ENCODE results near the gene TCERG1.
A peak's percentile ranks its signal among the peaks of the same experiment; 100 is the strongest.

TCERG1 gene

DNA sequence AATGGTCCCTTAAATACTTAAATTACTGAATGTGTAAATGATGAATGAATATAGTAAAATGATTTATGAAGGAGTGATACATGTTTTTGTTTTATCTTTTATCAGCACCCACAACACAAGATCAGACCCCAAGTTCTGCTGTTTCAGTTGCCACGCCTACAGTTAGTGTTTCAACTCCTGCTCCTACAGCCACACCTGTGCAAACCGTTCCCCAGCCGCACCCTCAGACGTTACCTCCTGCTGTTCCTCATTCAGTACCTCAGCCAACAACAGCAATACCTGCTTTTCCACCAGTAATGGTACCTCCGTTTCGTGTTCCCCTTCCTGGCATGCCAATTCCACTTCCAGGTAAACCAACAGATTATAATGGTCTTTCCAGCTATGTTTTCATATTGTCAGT is 16.3 kb downstream of the TCERG1 start:
- DNase-seq (ENCODE audit: low read depth): no peak
- TF ChIP-seq, protein P1, sequence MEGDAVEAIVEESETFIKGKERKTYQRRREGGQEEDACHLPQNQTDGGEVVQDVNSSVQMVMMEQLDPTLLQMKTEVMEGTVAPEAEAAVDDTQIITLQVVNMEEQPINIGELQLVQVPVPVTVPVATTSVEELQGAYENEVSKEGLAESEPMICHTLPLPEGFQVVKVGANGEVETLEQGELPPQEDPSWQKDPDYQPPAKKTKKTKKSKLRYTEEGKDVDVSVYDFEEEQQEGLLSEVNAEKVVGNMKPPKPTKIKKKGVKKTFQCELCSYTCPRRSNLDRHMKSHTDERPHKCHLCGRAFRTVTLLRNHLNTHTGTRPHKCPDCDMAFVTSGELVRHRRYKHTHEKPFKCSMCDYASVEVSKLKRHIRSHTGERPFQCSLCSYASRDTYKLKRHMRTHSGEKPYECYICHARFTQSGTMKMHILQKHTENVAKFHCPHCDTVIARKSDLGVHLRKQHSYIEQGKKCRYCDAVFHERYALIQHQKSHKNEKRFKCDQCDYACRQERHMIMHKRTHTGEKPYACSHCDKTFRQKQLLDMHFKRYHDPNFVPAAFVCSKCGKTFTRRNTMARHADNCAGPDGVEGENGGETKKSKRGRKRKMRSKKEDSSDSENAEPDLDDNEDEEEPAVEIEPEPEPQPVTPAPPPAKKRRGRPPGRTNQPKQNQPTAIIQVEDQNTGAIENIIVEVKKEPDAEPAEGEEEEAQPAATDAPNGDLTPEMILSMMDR (IDR thresholded peaks at IDR 0.05; ENCODE audit: low read depth, low read length, missing control alignments): no peak
- no peak overlapping the region for H3K4me3 ChIP-seq (ENCODE audit: low read depth, low read length)
- in situ Hi-C loops (cut with HindIII; ENCODE audit: low sequenced_read_pairs): no loop called here

DNA sequence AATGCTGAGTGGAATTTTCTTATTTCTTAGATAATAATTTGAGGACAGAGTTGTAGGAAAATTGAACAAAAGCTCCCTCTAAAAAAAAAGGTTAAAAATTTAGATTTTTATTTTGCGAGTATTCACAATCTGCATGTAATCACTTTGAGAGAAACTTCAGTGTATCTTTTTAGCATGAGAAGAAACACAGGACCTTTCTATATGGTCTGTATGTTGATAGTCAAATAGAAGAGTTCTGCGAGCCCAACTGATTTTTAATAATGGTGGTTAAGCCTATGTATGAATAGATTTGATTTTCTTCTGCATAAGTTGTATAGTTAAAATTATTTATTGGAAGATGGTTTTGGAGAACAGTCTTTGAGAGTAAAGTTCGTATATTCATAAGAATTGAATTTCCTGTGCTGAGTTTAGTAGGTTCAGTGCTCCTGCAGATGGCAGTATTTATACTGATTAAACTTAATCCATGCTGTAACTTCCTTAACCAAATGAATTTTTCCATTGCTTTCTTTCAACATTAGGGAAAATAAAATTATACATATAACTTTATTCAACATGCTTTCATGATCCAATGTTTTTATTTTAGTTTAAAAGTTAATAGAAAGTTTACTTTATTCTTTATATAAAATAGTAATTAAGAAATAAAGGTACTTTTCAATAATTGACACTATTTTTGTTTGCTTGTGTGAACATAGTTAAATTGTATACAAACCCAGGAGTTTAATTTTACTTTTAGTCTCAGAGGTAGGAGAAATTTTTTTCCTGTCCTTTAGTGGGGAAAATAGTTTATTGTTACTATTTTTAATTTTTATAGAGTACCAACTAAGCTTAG is 19.6 kb downstream of the TCERG1 start:
- no peak overlapping the region for H3K4me3 ChIP-seq (ENCODE audit: low read depth, low read length)
- DNase-seq (ENCODE audit: low read depth): no peak
- TF ChIP-seq, protein P1 (IDR thresholded peaks at IDR 0.05; ENCODE audit: low read depth, low read length, missing control alignments): peak; percentile 47
- in situ Hi-C loops (cut with HindIII; ENCODE audit: low sequenced_read_pairs): no loop called here

GRCh38 chr5:146467760-146468159 is 20.6 kb downstream of the TCERG1 start:
- TF ChIP-seq, protein P1 (IDR thresholded peaks at IDR 0.05; ENCODE audit: low read depth, low read length, missing control alignments): no peak
- H3K4me3 ChIP-seq (ENCODE audit: low read depth, low read length): no peak overlapping the region
- in situ Hi-C loops (cut with HindIII; ENCODE audit: low sequenced_read_pairs): no loop called here
- no peak for DNase-seq (ENCODE audit: low read depth)

- no peak overlapping the region for H3K4me3 ChIP-seq (ENCODE audit: low read depth, low read length)
- in situ Hi-C loops (cut with HindIII; ENCODE audit: low sequenced_read_pairs): no loop called here
- TF ChIP-seq, protein P1 (IDR thresholded peaks at IDR 0.05; ENCODE audit: low read depth, low read length, missing control alignments): no peak
- DNase-seq (ENCODE audit: low read depth): no peak
Measured at GRCh38 chr5:146474065-146474464, 26.9 kb downstream of the TCERG1 start.

DNA sequence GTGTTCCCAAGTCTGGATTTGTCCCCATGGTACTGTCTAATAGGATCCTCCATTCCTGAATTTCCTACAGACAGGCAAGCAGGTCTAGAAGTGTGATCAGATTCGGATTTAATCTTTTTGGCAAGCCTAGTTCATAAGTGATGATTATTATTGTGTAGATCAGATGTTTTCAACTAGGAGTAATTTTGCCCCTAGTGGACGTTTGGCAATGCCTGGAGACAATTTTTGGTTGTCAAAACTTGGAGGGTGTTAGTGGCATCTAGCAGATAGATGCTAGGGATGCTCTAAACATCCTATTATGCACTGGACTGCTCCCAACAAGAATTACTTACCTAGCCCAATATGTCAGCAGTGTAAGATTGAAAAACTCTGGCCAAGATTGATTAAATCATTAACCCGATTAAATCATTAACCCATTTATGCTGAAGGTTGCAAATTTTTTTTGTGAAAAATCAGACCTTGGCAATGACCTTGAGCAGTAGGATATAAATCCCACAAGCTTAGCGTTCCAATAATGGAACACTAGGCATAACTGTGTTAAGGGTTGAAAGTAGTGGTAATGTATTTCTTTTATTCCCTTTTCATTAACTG is 28.2 kb downstream of the TCERG1 start:
- TF ChIP-seq, protein P1 (IDR thresholded peaks at IDR 0.05; ENCODE audit: low read depth, low read length, missing control alignments): peak; percentile 36
- no peak overlapping the region for H3K4me3 ChIP-seq (ENCODE audit: low read depth, low read length)
- DNase-seq (ENCODE audit: low read depth): no peak
- in situ Hi-C loops (cut with HindIII; ENCODE audit: low sequenced_read_pairs): loop anchor here (25.0 kb wide), 2 partner anchors 912 to 1112 kb away; no protein-coding TSS in a partner anchor

- in situ Hi-C loops (cut with HindIII; ENCODE audit: low sequenced_read_pairs): loop anchor here (25.0 kb wide), 2 partner anchors 911 to 1111 kb away; no protein-coding TSS in a partner anchor
- no peak for DNase-seq (ENCODE audit: low read depth)
- no peak overlapping the region for H3K4me3 ChIP-seq (ENCODE audit: low read depth, low read length)
- TF ChIP-seq, protein P1 (IDR thresholded peaks at IDR 0.05; ENCODE audit: low read depth, low read length, missing control alignments): no peak
Measured at GRCh38 chr5:146475906-146476305, 28.8 kb downstream of the TCERG1 start.

Data from astrocyte of the cerebellum (primary cell).